MM.1S (cell line): ENCODE measurements around the gene CFAP73.

Experiments used
- DNase-seq: peaks from one replicate; pipeline ENCODE4 v3.0.0-alpha.2; 2015
- H2AFZ ChIP-seq: fragments of 300-600 bp; sonication (generic); 2 replicates; pipeline ENCODE4 v1.6.0; 2016; ENCODE audit warnings: antibody characterized with exemption, low read length
- H3F3A ChIP-seq: fragments of 300-600 bp; sonication (generic); 2 replicates; pipeline ENCODE4 v1.6.1; 2016; ENCODE audit warnings: mild to moderate bottlenecking, antibody characterized with exemption, low read length, moderate library complexity, mixed read lengths; ENCODE audit not compliant: insufficient read depth
- H3K27ac ChIP-seq: fragments of 300-600 bp; sonication (generic); 2 replicates; pipeline ENCODE4 v1.5.1; 2016; ENCODE audit warnings: mild to moderate bottlenecking, low read length
- H3K27me3 ChIP-seq: fragments of 300-600 bp; sonication (generic); replicated peaks from 2 replicates; pipeline ENCODE4 v1.6.0; 2016; ENCODE audit warnings: low read length; ENCODE audit not compliant: insufficient read depth
- H3K36me3 ChIP-seq: fragments of 300-600 bp; sonication (generic); replicated peaks from 2 replicates; pipeline ENCODE4 v1.6.1; 2016; ENCODE audit warnings: mild to moderate bottlenecking, low read length, mixed read lengths; ENCODE audit not compliant: insufficient read depth
- H3K4me1 ChIP-seq: fragments of 300-600 bp; sonication (generic); 2 replicates; pipeline ENCODE4 v1.6.1; 2016; ENCODE audit warnings: low read length, mixed read lengths
- H3K4me2 ChIP-seq: fragments of 300-600 bp; sonication (generic); 2 replicates; pipeline ENCODE4 v1.6.0; 2016; ENCODE audit warnings: low read depth, low read length
- H3K4me3 ChIP-seq: fragments of 300-600 bp; sonication (generic); 2 replicates; pipeline ENCODE4 v1.5.1; 2016; ENCODE audit warnings: low read length, mixed read lengths
- H3K79me2 ChIP-seq: fragments of 300-600 bp; sonication (generic); 2 replicates; pipeline ENCODE4 v1.6.1; 2016; ENCODE audit warnings: mixed run types, low read length, mixed read lengths
- H3K9ac ChIP-seq: fragments of 300-600 bp; sonication (generic); 2 replicates; pipeline ENCODE4 v1.6.1; 2016; ENCODE audit warnings: low read length, mixed read lengths
- H3K9me2 ChIP-seq: fragments of 300-600 bp; sonication (generic); replicated peaks from 2 replicates; pipeline ENCODE4 v1.6.1; 2016; ENCODE audit warnings: mild to moderate bottlenecking, low read length, mixed read lengths; ENCODE audit not compliant: insufficient read depth
- H3K9me3 ChIP-seq: fragments of 300-600 bp; sonication (generic); replicated peaks from 2 replicates; pipeline ENCODE4 v1.6.1; 2016; ENCODE audit warnings: mild to moderate bottlenecking, low read length, mixed read lengths; ENCODE audit not compliant: insufficient read depth
- H4K20me1 ChIP-seq: fragments of 300-600 bp; sonication (generic); 2 replicates; pipeline ENCODE4 v1.6.1; 2016; ENCODE audit warnings: mild to moderate bottlenecking, low read length, moderate library complexity, mixed read lengths; ENCODE audit not compliant: insufficient read depth
- CTCF ChIP-seq: fragments of 300-600 bp; sonication (generic); IDR thresholded peaks from 2 replicates; pipeline ENCODE4 v1.5.1; 2016; ENCODE audit warnings: antibody characterized with exemption, low read length, mixed read lengths
- EZH2 ChIP-seq: fragments of 300-600 bp; sonication (generic); optimal IDR thresholded peaks from 2 replicates; pipeline ENCODE3; 2017; ENCODE audit warnings: low read depth, mild to moderate bottlenecking, antibody characterized with exemption, low read length, mixed read lengths
- EZH2phosphoT487 ChIP-seq: fragments of 300-600 bp; sonication (generic); IDR thresholded peaks from 2 replicates; pipeline ENCODE4 v1.6.1; 2018; ENCODE audit warnings: antibody characterized with exemption, low read length

The CFAP73 gene

GRCh38 chr12:113102811-113103210, 46.7 kb upstream of the CFAP73 start:
- TF ChIP-seq CTCF (no peak), EZH2 (no peak), EZH2phosphoT487 (no peak)
- DNase-seq = no peak
- Histone ChIP-seq H3K4me1 (no peaks in the 10 kb centered on the region), H3K79me2 (no peaks in the 10 kb centered on the region), H3K36me3 (no peaks in the 10 kb centered on the region), H3F3A (no peaks in the 10 kb centered on the region), H3K4me2 (no peak overlapping the region), H3K27ac (no peak overlapping the region), H3K9ac (no peak overlapping the region), H2AFZ (no peak overlapping the region), H3K9me3 (no peaks in the 10 kb centered on the region), H4K20me1 (no peaks in the 10 kb centered on the region), H3K27me3 (no peaks in the 10 kb centered on the region), H3K9me2 (no peaks in the 10 kb centered on the region), H3K4me3 (no peak overlapping the region)

- Histone ChIP-seq H2AFZ (no peak overlapping the region), H3K27ac (no peak overlapping the region), H3F3A (no peaks in the 10 kb centered on the region), H3K9me2 (no peaks in the 10 kb centered on the region), H3K4me3 (peak overlapping the region; percentile 15; the same call in 1 of the 2 replicates), H3K9ac (no peak overlapping the region), H3K27me3 (no peaks in the 10 kb centered on the region), H3K4me2 (no peak overlapping the region), H4K20me1 (no peaks in the 10 kb centered on the region), H3K9me3 (no peaks in the 10 kb centered on the region), H3K36me3 (no peaks in the 10 kb centered on the region), H3K4me1 (no peaks in the 10 kb centered on the region), H3K79me2 (no peaks in the 10 kb centered on the region)
- no peak for DNase-seq
- TF ChIP-seq EZH2phosphoT487 (no peak), CTCF (no peak), EZH2 (no peak)
Measured at GRCh38 chr12:113103756-113104450, 45.6 kb upstream of the CFAP73 start.

- Histone ChIP-seq H2AFZ (no peak overlapping the region), H3K27ac (no peak overlapping the region), H3K9ac (no peak overlapping the region), H3K9me2 (no peaks in the 10 kb centered on the region), H3K4me2 (no peak overlapping the region), H3K4me1 (no peaks in the 10 kb centered on the region), H3F3A (no peaks in the 10 kb centered on the region), H4K20me1 (no peaks in the 10 kb centered on the region), H3K9me3 (no peaks in the 10 kb centered on the region), H3K27me3 (no peaks in the 10 kb centered on the region), H3K79me2 (no peaks in the 10 kb centered on the region), H3K4me3 (no peak overlapping the region), H3K36me3 (no peaks in the 10 kb centered on the region)
- no peak for TF ChIP-seq EZH2
- no peak for TF ChIP-seq CTCF
- TF ChIP-seq EZH2phosphoT487 = no peak
- no peak for DNase-seq
Measured at GRCh38 chr12:113104953-113105510, 44.5 kb upstream of the CFAP73 start.
